Thoracic aorta (tissue), 2 donors: ENCODE measurements around the gene RAB13. TPM values are rescaled to one million over a fixed set of nuclear protein-coding genes. Genes with fewer than 3 reads are reported as not detected.

Experiments used
- ATAC-seq: fragments of 150-250 bp; one replicate; pipeline ENCODE4 v1.8.0; 2017; ENCODE audit warnings: low read depth; ENCODE audit not compliant: insufficient number of reproducible peaks, low FRiP score
- DNase-seq: peaks from one replicate; pipeline ENCODE4 v3.0.0-alpha.2; 2020; ENCODE audit warnings: low spot score
- H3K27ac ChIP-seq, 2 donors: fragments of 200-600 bp; sonication (generic); 1 replicate in 1 of 2; 2 replicates in 1 of 2; pipeline ENCODE4 v1.5.1; 2016; ENCODE audit warnings: mild to moderate bottlenecking in 2 of 2, moderate library complexity in 2 of 2
- H3K27me3 ChIP-seq: fragments of 200-600 bp; sonication (generic); replicated peaks from 2 replicates; pipeline ENCODE4 v1.6.0; 2016; ENCODE audit warnings: mild to moderate bottlenecking; ENCODE audit not compliant: insufficient read depth
- H3K36me3 ChIP-seq: fragments of 200-600 bp; sonication (generic); one replicate; pipeline ENCODE4 v1.5.1; 2016
- H3K4me1 ChIP-seq, 2 donors: fragments of 200-600 bp; sonication (generic); 1 replicate in 1 of 2; 2 replicates in 1 of 2; pipeline versions ENCODE4 v1.5.1 to v1.6.0; 2016; ENCODE audit warnings: low read depth in 2 of 2, mild to moderate bottlenecking in 1 of 2; ENCODE audit not compliant: control insufficient read depth in 1 of 2
- H3K4me3 ChIP-seq: fragments of 200-600 bp; sonication (generic); 2 replicates; pipeline ENCODE4 v1.5.1; 2016; ENCODE audit warnings: mild to moderate bottlenecking
- H3K9me3 ChIP-seq: fragments of 200-600 bp; sonication (generic); 2 replicates; pipeline ENCODE4 v1.5.1; 2016
- CTCF ChIP-seq: fragments of 200-600 bp; sonication (generic); IDR thresholded peaks from one replicate; pipeline ENCODE4 v1.5.1; 2019; ENCODE audit warnings: antibody characterized with exemption
- total RNA-seq, 2 donors: library from RNA; depleted of rRNA; stranded (reverse); fragments of >200 nt; gene quantifications; one replicate each; pipeline versions ENCODE4 v1.1.0 to v1.2.3, GENCODE V29; 2016

The RAB13 gene
- total RNA-seq, 2 donors from 2014 or later: 36.0 to 48.3 TPM

DNA sequence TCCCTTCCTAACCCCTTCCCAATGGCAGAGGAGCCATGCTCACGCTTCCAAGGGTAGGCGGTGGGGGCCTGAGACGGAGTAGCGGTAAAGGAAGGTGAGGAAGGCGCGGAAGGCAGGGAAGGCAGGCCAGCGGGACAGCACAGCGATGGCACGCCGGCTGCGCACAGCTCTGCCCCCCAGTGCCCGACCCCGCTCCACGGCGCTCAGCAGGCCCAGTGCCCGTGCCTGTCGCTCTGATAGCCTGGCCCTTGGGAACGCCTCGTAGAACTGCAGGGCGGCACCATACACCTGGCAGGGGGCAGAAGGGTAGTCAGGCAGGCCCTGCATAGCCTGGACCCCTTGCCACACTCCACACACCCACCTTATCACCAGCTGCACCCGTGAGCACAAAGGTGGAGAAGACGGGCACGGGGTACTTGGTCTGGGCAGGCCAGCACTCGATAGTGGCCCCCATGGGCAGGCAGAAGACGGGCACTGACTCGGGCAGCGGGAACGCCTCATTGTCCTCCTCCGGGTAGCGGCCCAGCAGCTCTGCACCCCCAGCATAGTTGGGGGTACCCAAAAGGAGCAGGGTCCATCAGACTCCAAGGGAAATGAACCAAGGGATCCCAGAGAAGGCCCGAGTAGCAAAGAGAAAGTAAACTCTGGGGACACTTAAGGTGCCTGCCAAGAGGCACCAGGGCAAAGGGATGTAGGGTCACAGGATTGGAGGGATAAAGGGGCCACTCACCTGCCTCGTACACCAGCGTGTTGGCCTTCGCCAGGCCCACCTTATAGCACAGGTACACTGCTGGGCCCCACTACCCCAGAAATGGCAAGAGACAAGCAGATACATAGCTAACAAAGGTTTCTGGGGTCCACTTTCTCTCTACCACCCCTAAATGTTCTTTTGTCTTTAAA lies 44.1 kb downstream of the RAB13 start:
- H3K27me3 ChIP-seq: no peaks in the 10 kb centered on the region
- no peak overlapping the region for H3K4me3 ChIP-seq
- ATAC-seq (no peak), DNase-seq (no peak)
- TF ChIP-seq CTCF: no peak
- H3K27ac ChIP-seq: no peak overlapping the region
- peaks cover 32% of the 10 kb centered on the region for H3K36me3 ChIP-seq
- no peaks in the 10 kb centered on the region for H3K9me3 ChIP-seq
- H3K4me1 ChIP-seq: peaks cover 14 to 22% of the 10 kb centered on the region in 2 donors

DNA sequence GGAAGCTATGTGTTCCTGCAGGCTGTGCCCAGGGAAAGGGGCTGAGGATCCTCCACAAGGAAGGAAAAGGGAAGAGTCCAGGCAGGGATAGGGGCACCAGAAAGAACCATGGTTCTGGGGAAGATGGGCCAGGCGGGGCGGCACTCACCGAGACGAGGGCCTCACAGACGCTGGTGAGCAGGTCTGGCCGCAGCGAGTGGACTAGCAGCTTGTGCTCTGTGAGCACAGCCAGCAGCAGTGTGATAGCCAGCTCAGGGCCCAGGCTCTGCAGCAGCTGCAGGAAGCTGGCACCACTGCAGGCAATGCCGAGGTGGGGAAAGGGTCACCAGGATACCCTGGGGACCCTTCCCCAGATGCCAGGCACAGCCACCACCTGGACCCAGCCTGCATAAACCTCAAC lies 45.4 kb downstream of the RAB13 start:
- Histone ChIP-seq H3K36me3 (peaks cover 45% of the 10 kb centered on the region), H3K27me3 (no peaks in the 10 kb centered on the region), H3K27ac (no peak overlapping the region), H3K4me1 (peaks cover 10 to 17% of the 10 kb centered on the region in 2 donors), H3K9me3 (no peaks in the 10 kb centered on the region), H3K4me3 (no peak overlapping the region)
- ATAC-seq: no peak
- DNase-seq: no peak
- no peak for TF ChIP-seq CTCF

DNA sequence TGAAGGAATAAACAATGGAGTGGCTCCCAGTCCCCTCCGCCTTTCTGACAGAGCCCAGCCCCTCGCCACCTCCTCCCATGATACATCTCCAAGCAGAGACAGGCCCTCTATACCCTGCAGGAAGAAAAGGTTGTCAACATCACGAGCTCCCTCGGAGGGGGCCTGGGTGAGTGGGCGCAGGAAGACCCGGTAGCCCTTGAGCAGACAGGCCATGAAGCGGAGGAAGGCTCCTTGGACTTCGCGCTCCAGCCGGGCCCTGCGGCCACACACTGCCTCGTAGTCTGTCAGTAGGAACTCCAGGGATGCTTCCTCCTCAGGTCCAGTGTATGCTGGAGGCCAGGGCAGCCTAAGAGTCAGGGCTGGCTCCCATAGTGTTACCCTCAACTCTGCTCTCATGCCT lies 46.7 kb downstream of the RAB13 start:
- no peak for ATAC-seq
- H3K4me3 ChIP-seq: no peak overlapping the region
- H3K36me3 ChIP-seq: peaks cover 54% of the 10 kb centered on the region
- no peak for DNase-seq
- peaks cover 1 to 8% of the 10 kb centered on the region in 2 donors for H3K4me1 ChIP-seq
- no peak for TF ChIP-seq CTCF
- H3K9me3 ChIP-seq: no peaks in the 10 kb centered on the region
- no peaks in the 10 kb centered on the region for H3K27me3 ChIP-seq
- H3K27ac ChIP-seq: no peak overlapping the region

DNA sequence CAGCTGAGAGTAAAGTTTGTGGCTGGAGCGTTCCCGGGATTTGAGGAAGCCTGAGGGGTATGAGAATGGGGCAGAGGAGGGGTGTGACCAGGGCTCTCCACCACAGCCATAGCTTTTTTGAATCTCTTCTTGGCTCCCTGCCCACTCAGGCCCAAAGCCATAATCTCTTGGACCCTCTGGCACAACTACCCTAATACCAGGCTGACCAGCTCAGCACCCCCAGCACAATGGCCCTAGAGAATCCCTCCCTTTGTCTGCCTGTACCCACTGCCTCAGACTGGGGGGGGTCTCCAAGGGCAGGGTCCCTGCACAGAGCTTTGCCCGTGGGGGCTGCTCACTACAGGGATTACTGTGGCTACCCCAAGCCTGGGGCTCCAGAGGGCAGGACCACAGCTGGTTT lies 47.1 kb downstream of the RAB13 start:
- no peak overlapping the region for H3K4me3 ChIP-seq
- H3K27me3 ChIP-seq: no peaks in the 10 kb centered on the region
- peaks cover 55% of the 10 kb centered on the region for H3K36me3 ChIP-seq
- no peak for TF ChIP-seq CTCF
- no peaks in the 10 kb centered on the region for H3K9me3 ChIP-seq
- DNase-seq (no peak), ATAC-seq (no peak)
- H3K4me1 ChIP-seq: peaks cover 0 to 3% of the 10 kb centered on the region in 2 donors
- H3K27ac ChIP-seq: no peak overlapping the region

GRCh38 chr1:153937331-153937730 lies 48.8 kb downstream of the RAB13 start:
- Histone ChIP-seq H3K36me3 (peaks cover 55% of the 10 kb centered on the region), H3K4me1 (no peaks in the 10 kb centered on the region), H3K9me3 (no peaks in the 10 kb centered on the region), H3K4me3 (no peak overlapping the region), H3K27me3 (no peaks in the 10 kb centered on the region), H3K27ac (no peak overlapping the region)
- ATAC-seq (no peak), DNase-seq (no peak)
- no peak for TF ChIP-seq CTCF
